MM.1S (cell line): ENCODE data around the gene AHCY.

Experiments
- CTCF ChIP-seq: fragments of 300-600 bp; sonication (generic); IDR thresholded peaks from 2 replicates; pipeline ENCODE4 v1.5.1; 2016; ENCODE audit warnings: antibody characterized with exemption, low read length, mixed read lengths
- EZH2 ChIP-seq: fragments of 300-600 bp; sonication (generic); optimal IDR thresholded peaks from 2 replicates; pipeline ENCODE3; 2017; ENCODE audit warnings: low read depth, mild to moderate bottlenecking, antibody characterized with exemption, low read length, mixed read lengths

DNA sequence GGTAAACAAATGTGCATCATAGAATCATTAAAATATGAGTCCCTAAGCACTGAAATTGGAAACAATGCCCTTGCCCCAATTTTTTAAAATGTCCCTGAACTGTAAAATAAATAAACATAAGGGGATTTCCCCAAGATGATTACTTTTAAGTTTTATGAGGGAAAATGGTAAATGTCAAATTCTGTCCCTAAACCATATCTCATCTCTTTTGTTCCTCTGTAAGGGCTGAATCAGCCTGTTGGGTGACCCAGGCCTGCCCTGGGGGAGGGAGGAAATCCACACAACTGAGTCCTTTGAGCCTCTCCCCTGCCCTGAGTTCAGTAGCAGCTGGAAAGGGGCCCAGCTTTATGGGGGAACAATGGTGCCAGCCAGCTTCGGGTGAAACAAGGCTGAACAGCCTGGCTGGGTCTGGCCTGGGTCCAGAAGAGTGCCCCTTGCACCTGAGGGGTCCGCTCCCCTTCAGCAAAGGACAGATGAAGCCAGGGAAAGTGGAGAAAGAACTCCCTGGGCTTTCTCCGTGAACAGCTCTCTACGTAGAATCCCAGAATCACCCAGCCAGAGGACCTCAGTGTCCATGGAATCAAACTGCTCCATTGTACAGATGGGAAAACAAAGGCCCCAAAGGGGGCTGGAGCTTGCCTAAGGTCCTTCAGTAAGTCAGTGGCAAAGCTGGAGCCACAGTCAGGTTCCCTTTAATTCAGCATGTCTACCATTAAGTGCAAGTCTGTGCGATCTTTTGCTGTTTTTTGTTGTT is 31.7 kb upstream of the AHCY start:
- TF ChIP-seq EZH2 (no peak), CTCF (no peak)
